Upper lobe of right lung (tissue), 1 donor: ENCODE results near the gene PRDM5. TPM values are rescaled to one million over a fixed set of nuclear protein-coding genes. Genes with fewer than 3 reads are reported as not detected.

ENCODE experiments used
- ATAC-seq: fragments of 200-7000 bp; cut with Tn5 transposase; one replicate; pipeline ENCODE4 v1.9.1; 2020; ENCODE audit warnings: mild to moderate bottlenecking, moderate library complexity
- DNase-seq: peaks from one replicate; pipeline ENCODE4 v3.0.0-alpha.2; 2020
- H3K27ac ChIP-seq: fragments of 200-600 bp; one replicate; pipeline ENCODE4 v1.8.0; 2022
- H3K27me3 ChIP-seq: fragments of 200-600 bp; one replicate; pipeline ENCODE4 v1.8.0; 2022; ENCODE audit warnings: mild to moderate bottlenecking
- H3K36me3 ChIP-seq: fragments of 200-600 bp; one replicate; pipeline ENCODE4 v1.8.0; 2022
- H3K4me1 ChIP-seq: fragments of 200-600 bp; one replicate; pipeline ENCODE4 v1.8.0; 2022
- H3K4me3 ChIP-seq: fragments of 200-600 bp; one replicate; pipeline ENCODE4 v1.8.0; 2022; ENCODE audit warnings: mild to moderate bottlenecking
- H3K9me3 ChIP-seq: fragments of 200-600 bp; one replicate; pipeline ENCODE4 v1.8.0; 2022
- intact Hi-C: fragments of 100-400 bp; cut with DNase I; formaldehyde crosslinking; loops from one replicate; pipeline ENCODE4 v1.11.0; 2022
- total RNA-seq: library from RNA; stranded (reverse); fragmentation: NEBNext Ultra II Directional; extraction: Animal tissue kit (Norgen Biotek cat#: 25700); gene quantifications from one replicate; pipeline ENCODE4 v1.2.1, GENCODE V29; 2021
- TF ChIP-seq, protein P1 (sequence below): fragments of 200-600 bp; IDR thresholded peaks from one replicate; pipeline ENCODE4 v1.8.0; 2022; ENCODE audit warnings: antibody characterized with exemption
- donor health status: DM: no; HTN: yes; CAD: no; lungs with severe emphysema.

Gene PRDM5
- total RNA-seq, 1 donor from 2014 or later, result 17.0 TPM

DNA sequence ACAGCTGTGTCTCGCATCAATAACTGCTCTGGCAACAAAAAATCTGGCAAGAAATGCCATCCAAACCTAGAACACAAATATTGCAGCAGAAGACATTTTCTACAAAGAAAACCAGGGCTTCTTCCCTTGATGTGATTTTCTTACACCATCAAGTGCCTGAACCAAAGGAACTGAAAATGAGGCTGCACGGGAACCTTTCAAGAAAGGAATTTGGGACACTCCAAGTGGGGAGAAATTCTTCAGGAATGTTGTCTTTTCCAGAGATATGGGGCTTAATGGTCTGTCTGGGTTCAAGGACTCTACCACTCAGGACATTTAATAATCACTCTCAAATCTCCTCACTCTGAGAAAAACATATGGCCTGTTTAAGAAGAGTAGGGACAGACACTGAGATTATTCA lies 57.6 kb downstream of the PRDM5 start:
- H3K27me3 ChIP-seq, result no peaks in the 10 kb centered on the region
- no peak overlapping the region for H3K4me3 ChIP-seq
- no peak overlapping the region for H3K27ac ChIP-seq
- intact Hi-C loops, result no loop called here
- H3K36me3 ChIP-seq, result no peaks in the 10 kb centered on the region
- H3K4me1 ChIP-seq, result peaks cover 4% of the 10 kb centered on the region
- TF ChIP-seq, protein P1, sequence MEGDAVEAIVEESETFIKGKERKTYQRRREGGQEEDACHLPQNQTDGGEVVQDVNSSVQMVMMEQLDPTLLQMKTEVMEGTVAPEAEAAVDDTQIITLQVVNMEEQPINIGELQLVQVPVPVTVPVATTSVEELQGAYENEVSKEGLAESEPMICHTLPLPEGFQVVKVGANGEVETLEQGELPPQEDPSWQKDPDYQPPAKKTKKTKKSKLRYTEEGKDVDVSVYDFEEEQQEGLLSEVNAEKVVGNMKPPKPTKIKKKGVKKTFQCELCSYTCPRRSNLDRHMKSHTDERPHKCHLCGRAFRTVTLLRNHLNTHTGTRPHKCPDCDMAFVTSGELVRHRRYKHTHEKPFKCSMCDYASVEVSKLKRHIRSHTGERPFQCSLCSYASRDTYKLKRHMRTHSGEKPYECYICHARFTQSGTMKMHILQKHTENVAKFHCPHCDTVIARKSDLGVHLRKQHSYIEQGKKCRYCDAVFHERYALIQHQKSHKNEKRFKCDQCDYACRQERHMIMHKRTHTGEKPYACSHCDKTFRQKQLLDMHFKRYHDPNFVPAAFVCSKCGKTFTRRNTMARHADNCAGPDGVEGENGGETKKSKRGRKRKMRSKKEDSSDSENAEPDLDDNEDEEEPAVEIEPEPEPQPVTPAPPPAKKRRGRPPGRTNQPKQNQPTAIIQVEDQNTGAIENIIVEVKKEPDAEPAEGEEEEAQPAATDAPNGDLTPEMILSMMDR, result no peak
- no peaks in the 10 kb centered on the region for H3K9me3 ChIP-seq
- ATAC-seq (no peak), DNase-seq (no peak)

DNA sequence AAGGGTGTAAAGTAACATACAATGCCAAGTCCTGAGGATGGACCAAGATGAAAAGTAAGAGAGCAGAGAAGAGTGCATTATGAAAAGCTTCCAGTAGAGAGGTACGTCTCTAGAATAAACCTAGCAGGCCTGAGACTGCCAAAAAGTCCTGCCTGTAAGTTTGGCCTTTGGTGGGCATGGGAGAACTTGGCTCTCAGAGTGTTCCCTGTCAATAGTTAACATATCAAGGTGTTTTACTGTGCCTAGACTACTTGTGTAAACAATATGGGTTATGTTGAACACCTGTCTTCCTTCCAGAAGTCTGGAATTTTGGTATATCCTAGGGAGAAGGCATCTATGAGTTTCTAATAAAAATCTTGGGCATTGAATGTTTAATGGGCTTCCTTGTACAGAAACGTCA lies 60.1 kb downstream of the PRDM5 start:
- H3K27ac ChIP-seq, result no peak overlapping the region
- H3K27me3 ChIP-seq, result no peaks in the 10 kb centered on the region
- ATAC-seq (no peak), DNase-seq (no peak)
- intact Hi-C loops, result no loop called here
- H3K9me3 ChIP-seq, result no peaks in the 10 kb centered on the region
- no peaks in the 10 kb centered on the region for H3K4me1 ChIP-seq
- TF ChIP-seq, protein P1, result no peak
- H3K36me3 ChIP-seq, result no peaks in the 10 kb centered on the region
- H3K4me3 ChIP-seq, result no peak overlapping the region

DNA sequence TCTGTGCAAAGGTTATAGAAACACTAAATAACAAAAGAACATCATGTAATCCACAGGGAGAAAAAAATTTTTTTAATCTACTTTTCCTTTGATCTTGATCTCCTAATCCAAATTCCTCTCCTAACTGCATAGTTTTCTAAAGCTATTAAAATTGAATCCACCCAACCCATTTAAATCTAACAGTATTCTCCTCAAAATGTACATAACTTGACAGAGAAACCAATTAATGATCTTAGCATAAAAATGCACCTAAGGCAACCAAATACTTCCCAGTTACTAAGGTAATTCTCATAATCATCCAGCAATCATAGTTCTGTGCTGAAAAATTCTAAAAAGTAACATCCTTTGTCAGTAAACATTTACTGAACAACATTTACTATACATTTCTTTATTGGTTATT lies 60.7 kb downstream of the PRDM5 start:
- no peak overlapping the region for H3K27ac ChIP-seq
- H3K4me3 ChIP-seq, result no peak overlapping the region
- H3K27me3 ChIP-seq, result no peaks in the 10 kb centered on the region
- ATAC-seq (no peak), DNase-seq (no peak)
- H3K4me1 ChIP-seq, result no peaks in the 10 kb centered on the region
- no peaks in the 10 kb centered on the region for H3K9me3 ChIP-seq
- H3K36me3 ChIP-seq, result no peaks in the 10 kb centered on the region
- intact Hi-C loops, result no loop called here
- TF ChIP-seq, protein P1, result no peak

DNA sequence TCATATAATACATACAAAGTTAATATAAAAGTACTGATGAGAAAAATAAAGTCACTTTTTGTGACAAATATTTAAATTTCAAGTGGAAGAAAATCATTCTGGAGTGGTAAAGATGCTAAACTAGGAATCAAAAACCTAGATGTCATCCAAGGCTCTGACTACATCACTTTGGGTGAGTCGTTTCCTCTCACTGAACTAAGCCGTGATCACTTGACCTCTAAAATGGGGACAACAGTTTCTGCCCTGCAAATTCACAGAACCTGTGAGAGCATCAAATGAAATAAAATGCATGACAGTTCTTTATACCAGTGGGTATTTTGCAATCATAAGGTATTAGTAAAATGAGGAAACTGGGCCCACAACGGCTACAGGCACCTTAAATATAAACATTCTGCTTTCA lies 63.8 kb downstream of the PRDM5 start:
- TF ChIP-seq, protein P1, result no peak
- DNase-seq, result no peak
- no peak for ATAC-seq

DNA sequence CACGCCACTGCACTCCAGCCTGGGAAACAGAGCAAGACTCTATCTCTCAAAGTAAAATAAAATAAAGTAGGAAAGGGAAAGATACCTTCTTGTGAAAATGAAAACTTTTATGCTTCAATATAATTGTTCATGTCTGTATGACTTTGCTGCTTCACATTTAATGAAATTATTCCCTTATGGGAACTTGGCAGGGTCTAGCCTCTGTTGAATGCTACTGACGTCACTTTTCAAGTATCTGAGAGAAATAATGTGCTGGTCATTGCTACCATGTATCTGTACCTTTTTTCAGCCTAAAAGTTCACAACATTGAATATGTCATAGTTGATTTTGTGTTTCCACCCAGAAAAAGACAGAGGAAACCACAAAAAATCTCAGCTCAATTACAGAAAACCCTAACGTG lies 65.2 kb downstream of the PRDM5 start:
- DNase-seq (no peak), ATAC-seq (no peak)
- no peak overlapping the region for H3K4me3 ChIP-seq
- no peaks in the 10 kb centered on the region for H3K9me3 ChIP-seq
- H3K4me1 ChIP-seq, result peaks cover 5% of the 10 kb centered on the region
- TF ChIP-seq, protein P1, result no peak
- no peak overlapping the region for H3K27ac ChIP-seq
- H3K27me3 ChIP-seq, result no peaks in the 10 kb centered on the region
- intact Hi-C loops, result no loop called here
- no peaks in the 10 kb centered on the region for H3K36me3 ChIP-seq

More for the DNA sequence above, 63.8 kb downstream of the PRDM5 start:
- Histone ChIP-seq H3K9me3 (no peaks in the 10 kb centered on the region), H3K36me3 (no peaks in the 10 kb centered on the region), H3K4me1 (peaks cover 5% of the 10 kb centered on the region), H3K27ac (no peak overlapping the region), H3K27me3 (no peaks in the 10 kb centered on the region), H3K4me3 (no peak overlapping the region)
- intact Hi-C loops, result no loop called here

DNA sequence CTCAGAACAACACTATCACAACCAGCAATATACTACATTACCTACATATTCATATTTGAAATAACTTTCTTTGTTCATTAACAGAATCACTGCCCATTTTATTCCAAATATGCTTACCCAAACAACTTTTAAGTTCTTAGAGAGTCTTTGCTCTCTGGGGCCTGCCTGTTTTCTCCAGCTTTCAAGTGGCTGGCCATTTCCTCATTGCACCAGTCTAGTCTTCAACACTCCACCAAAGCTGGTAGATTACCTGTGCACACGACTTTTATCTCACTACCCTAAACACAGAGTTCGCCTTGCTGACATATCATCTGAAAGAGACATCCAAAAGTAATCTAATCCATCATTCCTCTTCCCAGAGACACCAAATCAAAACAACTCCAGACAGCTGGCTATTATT lies 66.2 kb downstream of the PRDM5 start:
- Histone ChIP-seq H3K27me3 (no peaks in the 10 kb centered on the region), H3K36me3 (no peaks in the 10 kb centered on the region), H3K4me3 (no peak overlapping the region), H3K27ac (no peak overlapping the region), H3K9me3 (no peaks in the 10 kb centered on the region), H3K4me1 (peaks cover 5% of the 10 kb centered on the region)
- ATAC-seq (peak; percentile 77), DNase-seq (no peak)
- TF ChIP-seq, protein P1, result no peak
- intact Hi-C loops, result no loop called here
